Measurements from ENCODE around the gene ABCA12.

DNA sequence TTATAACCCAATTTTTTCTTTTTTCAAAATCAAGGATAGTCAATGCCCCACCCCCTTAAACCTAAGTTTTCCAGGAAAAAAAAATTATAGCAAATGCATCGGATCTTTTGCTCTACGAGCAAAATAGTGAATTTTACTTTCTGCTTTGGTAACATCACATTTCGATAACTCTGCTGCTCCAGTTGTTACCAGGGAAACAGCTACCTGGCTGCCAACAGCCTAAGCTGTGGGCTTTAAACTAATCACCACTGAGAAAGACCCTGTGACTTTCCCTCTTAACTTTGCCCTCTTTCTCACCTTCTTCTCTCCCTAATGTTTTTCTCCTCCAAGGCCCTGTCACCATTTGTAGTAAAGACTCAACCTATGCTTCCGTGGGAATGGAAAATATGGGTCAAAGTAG lies 145.5 kb downstream of the ABCA12 start:
- TF ChIP-seq, protein P1, sequence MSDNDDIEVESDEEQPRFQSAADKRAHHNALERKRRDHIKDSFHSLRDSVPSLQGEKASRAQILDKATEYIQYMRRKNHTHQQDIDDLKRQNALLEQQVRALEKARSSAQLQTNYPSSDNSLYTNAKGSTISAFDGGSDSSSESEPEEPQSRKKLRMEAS (IDR thresholded peaks at IDR 0.05): no peak
- TF ChIP-seq, protein P2, sequence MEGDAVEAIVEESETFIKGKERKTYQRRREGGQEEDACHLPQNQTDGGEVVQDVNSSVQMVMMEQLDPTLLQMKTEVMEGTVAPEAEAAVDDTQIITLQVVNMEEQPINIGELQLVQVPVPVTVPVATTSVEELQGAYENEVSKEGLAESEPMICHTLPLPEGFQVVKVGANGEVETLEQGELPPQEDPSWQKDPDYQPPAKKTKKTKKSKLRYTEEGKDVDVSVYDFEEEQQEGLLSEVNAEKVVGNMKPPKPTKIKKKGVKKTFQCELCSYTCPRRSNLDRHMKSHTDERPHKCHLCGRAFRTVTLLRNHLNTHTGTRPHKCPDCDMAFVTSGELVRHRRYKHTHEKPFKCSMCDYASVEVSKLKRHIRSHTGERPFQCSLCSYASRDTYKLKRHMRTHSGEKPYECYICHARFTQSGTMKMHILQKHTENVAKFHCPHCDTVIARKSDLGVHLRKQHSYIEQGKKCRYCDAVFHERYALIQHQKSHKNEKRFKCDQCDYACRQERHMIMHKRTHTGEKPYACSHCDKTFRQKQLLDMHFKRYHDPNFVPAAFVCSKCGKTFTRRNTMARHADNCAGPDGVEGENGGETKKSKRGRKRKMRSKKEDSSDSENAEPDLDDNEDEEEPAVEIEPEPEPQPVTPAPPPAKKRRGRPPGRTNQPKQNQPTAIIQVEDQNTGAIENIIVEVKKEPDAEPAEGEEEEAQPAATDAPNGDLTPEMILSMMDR (IDR thresholded peaks at IDR 0.05; ENCODE audit: control extremely low read depth in 1 of 3, insufficient read depth in 1 of 3, low read depth in 1 of 3, low read length in 3 of 3): no peak
- TF ChIP-seq NRF1 (IDR thresholded peaks at IDR 0.05; ENCODE audit: low read depth, low read length): no peak
- TF ChIP-seq POLR2A (IDR thresholded peaks at IDR 0.05; ENCODE audit: control extremely low read depth in 1 of 2, low read depth in 2 of 2, low read length in 2 of 2): no peak
- TF ChIP-seq POLR2AphosphoS5 (IDR thresholded peaks at IDR 0.05; ENCODE audit: low read depth, low read length): no peak
- TF ChIP-seq RXRA (IDR thresholded peaks at IDR 0.05; ENCODE audit: insufficient read depth, low read depth, low read length): no peak
- no peak for TF ChIP-seq GABPA (IDR thresholded peaks at IDR 0.05; ENCODE audit: borderline replicate concordance, insufficient read depth, low read length)
- no peak for TF ChIP-seq ZNF274 (IDR thresholded peaks at IDR 0.05; ENCODE audit: borderline replicate concordance, extremely low read depth, low read length)
